ENCODE results near the gene EMILIN1. TPM values are rescaled to one million over a fixed set of nuclear protein-coding genes. Genes with fewer than 3 reads are reported as not detected.

The EMILIN1 gene
- polyA plus RNA-seq, 3 donors from 2014 or later: 0.80 to 1.3 (median 0.92) TPM

- H3K27ac Mint-ChIP-seq: peak overlapping the region in 1 of 6 donors; percentile 28
Measured at GRCh38 chr2:27077231-27077630, 1.2 kb upstream of the EMILIN1 start.

DNA sequence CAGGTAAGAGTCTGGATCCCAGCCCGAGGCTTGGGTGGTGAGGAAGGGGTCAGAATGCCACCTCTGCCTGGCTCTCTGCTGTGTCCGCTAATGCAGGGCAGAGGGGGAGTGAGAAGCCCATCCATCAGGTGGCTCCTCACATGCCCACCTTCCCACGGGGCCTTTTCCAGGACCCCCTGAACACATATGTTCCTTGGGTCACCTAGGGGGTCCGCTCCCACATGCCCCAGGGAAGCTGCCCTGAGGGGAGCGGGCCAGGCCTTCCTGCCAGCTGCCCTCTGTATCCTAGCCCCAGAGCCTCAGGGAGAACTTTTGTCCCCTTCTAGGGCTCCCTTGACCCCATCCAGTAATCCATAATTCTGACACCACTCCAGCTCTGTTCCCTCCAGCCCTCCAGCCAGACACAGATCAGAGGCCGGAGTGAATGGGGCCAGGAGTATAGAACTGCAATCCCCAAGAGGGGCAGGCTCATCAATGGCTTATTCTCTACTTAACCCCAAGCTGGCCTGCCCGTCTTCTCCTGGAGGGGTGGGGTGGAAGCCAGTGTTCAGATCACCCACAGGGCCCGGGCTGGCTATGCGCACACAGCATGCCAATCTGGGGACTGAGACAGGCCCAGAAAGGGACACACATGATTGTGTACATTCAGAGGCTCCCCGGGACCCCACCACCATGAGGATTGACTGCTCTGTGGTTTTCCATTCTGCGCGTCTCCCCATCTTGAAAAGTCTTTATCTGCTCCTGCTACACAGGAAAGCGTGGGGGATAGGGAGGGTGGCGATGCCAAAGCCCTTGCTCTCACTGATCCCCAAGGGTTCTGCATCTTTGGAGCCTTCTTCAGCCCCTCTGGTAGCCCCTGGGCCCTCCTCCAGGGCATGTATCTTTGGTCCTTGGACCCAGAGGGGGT is 1.1 kb downstream of the EMILIN1 start:
- peak overlapping the region in 1 of 6 donors; percentile 73 for H3K27ac Mint-ChIP-seq
- no peak for DNase-seq
- H3K4me3 Mint-ChIP-seq: no peak overlapping the region
- peaks cover 3 to 6% (median 4%) of the 10 kb centered on the region in 3 donors for H3K27me3 Mint-ChIP-seq (ENCODE audit: low read depth in 3 of 3)
- H3K4me1 Mint-ChIP-seq: peaks cover 37 to 48% of the 10 kb centered on the region in 2 donors
- H3K36me3 Mint-ChIP-seq: no peaks in the 10 kb centered on the region
- H3K9me3 Mint-ChIP-seq: no peaks in the 10 kb centered on the region

More at GRCh38 chr2:27077231-27077630, 1.2 kb upstream of the EMILIN1 start:
- DNase-seq: no peak
- peaks cover 3 to 6% (median 4%) of the 10 kb centered on the region in 3 donors for H3K27me3 Mint-ChIP-seq (ENCODE audit: low read depth in 3 of 3)
- H3K36me3 Mint-ChIP-seq: no peaks in the 10 kb centered on the region
- peaks cover 58 to 65% of the 10 kb centered on the region in 2 donors for H3K4me1 Mint-ChIP-seq
- H3K9me3 Mint-ChIP-seq: no peaks in the 10 kb centered on the region
- no peak overlapping the region for H3K4me3 Mint-ChIP-seq

DNA sequence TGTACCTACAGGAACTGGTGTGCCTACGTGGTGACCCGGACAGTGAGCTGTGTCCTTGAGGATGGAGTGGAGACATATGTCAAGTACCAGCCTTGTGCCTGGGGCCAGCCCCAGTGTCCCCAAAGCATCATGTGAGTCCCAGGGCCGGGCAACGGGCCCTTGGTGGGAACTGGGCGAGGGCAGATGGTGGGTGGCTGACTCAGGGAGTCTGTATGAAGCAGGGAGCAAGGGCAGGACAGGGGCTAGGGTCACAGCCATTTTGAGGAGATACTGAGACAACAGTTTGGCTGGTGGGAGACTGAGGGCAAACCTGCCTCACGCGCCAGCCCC is 1.7 kb downstream of the EMILIN1 start:
- Mint-ChIP-seq H3K27ac (peak overlapping the region in 3 of 6 donors; percentile 4 to 73 (median 18)), H3K4me1 (peaks cover 37 to 46% of the 10 kb centered on the region in 2 donors), H3K27me3 (ENCODE audit: low read depth in 3 of 3) (peaks cover 4 to 6% (median 5%) of the 10 kb centered on the region in 3 donors), H3K4me3 (peak overlapping the region in 2 of 5 donors; percentile 33 to 47), H3K36me3 (no peaks in the 10 kb centered on the region), H3K9me3 (no peaks in the 10 kb centered on the region)
- DNase-seq: no peak

DNA sequence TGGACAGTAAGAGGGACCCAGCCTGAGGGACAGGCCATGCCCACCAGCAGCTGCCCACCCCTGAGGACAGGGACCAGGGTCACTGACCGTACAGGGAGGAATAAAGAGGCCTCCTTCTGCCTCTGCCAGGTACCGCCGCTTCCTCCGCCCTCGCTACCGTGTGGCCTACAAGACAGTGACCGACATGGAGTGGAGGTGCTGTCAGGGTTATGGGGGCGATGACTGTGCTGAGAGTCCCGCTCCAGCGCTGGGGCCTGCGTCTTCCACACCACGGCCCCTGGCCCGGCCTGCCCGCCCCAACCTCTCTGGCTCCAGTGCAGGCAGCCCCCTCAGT is 2.2 kb downstream of the EMILIN1 start:
- Mint-ChIP-seq H3K27me3 (ENCODE audit: low read depth in 3 of 3) (peaks cover 4 to 6% (median 5%) of the 10 kb centered on the region in 3 donors), H3K27ac (peak overlapping the region in 3 of 6 donors; percentile 90 to 97 (median 93)), H3K9me3 (no peaks in the 10 kb centered on the region), H3K4me1 (peaks cover 37 to 46% of the 10 kb centered on the region in 2 donors), H3K36me3 (no peaks in the 10 kb centered on the region), H3K4me3 (peak overlapping the region in 4 of 5 donors; percentile 77 to 93 (median 78))
- DNase-seq: no peak

- Mint-ChIP-seq H3K27me3 (ENCODE audit: low read depth in 3 of 3) (peaks cover 4 to 7% (median 6%) of the 10 kb centered on the region in 3 donors), H3K9me3 (no peaks in the 10 kb centered on the region), H3K27ac (peak overlapping the region in 3 of 6 donors; percentile 90 to 93 (median 90)), H3K4me1 (peaks cover 32 to 34% of the 10 kb centered on the region in 2 donors), H3K36me3 (no peaks in the 10 kb centered on the region), H3K4me3 (no peak overlapping the region)
- no peak for DNase-seq
Measured at GRCh38 chr2:27081984-27082772, 3.8 kb downstream of the EMILIN1 start.

- H3K27me3 Mint-ChIP-seq (ENCODE audit: low read depth in 3 of 3): peaks cover 4 to 7% (median 6%) of the 10 kb centered on the region in 3 donors
- H3K9me3 Mint-ChIP-seq: no peaks in the 10 kb centered on the region
- no peak for DNase-seq
- H3K36me3 Mint-ChIP-seq: no peaks in the 10 kb centered on the region
- no peak overlapping the region for H3K4me3 Mint-ChIP-seq
- peaks cover 31 to 38% of the 10 kb centered on the region in 2 donors for H3K4me1 Mint-ChIP-seq
- H3K27ac Mint-ChIP-seq: no peak overlapping the region
Measured at GRCh38 chr2:27082773-27083409, 4.5 kb downstream of the EMILIN1 start.

DNA sequence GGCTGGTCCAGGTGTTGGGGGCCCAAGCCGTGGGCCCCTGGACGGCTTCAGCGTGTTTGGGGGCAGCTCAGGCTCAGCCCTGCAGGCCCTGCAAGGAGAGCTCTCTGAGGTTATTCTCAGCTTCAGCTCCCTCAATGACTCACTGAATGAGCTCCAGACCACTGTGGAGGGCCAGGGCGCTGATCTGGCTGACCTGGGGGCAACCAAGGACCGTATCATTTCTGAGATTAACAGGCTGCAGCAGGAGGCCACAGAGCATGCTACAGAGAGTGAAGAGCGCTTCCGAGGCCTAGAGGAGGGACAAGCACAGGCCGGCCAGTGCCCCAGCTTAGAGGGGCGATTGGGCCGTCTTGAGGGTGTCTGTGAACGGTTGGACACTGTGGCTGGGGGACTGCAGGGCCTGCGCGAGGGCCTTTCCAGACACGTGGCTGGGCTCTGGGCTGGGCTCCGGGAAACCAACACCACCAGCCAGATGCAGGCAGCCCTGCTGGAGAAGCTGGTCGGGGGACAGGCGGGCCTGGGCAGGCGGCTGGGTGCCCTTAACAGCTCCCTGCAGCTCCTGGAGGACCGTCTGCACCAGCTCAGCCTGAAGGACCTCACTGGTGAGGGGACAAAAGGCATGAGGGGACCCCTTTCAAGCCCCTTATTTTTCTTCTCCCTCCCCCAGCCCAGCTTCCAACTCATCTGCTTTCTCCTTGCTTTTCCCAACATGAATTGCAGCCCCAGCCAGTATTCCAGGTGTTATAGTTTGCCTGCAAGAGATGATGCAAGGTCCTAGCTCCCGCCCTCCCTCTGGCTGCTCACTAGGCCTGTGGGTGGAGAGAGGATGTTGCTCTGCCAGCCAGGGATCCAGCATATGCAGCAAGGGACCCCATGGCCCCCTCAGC is 5.2 kb downstream of the EMILIN1 start:
- Mint-ChIP-seq H3K27me3 (ENCODE audit: low read depth in 3 of 3) (peaks cover 4 to 8% (median 7%) of the 10 kb centered on the region in 3 donors), H3K9me3 (no peaks in the 10 kb centered on the region), H3K4me1 (peaks cover 30 to 38% of the 10 kb centered on the region in 2 donors), H3K36me3 (no peaks in the 10 kb centered on the region), H3K4me3 (peak overlapping the region in 4 of 5 donors; percentile 10 to 82 (median 34)), H3K27ac (peak overlapping the region in 1 of 6 donors; percentile 45)
- DNase-seq: no peak

DNA sequence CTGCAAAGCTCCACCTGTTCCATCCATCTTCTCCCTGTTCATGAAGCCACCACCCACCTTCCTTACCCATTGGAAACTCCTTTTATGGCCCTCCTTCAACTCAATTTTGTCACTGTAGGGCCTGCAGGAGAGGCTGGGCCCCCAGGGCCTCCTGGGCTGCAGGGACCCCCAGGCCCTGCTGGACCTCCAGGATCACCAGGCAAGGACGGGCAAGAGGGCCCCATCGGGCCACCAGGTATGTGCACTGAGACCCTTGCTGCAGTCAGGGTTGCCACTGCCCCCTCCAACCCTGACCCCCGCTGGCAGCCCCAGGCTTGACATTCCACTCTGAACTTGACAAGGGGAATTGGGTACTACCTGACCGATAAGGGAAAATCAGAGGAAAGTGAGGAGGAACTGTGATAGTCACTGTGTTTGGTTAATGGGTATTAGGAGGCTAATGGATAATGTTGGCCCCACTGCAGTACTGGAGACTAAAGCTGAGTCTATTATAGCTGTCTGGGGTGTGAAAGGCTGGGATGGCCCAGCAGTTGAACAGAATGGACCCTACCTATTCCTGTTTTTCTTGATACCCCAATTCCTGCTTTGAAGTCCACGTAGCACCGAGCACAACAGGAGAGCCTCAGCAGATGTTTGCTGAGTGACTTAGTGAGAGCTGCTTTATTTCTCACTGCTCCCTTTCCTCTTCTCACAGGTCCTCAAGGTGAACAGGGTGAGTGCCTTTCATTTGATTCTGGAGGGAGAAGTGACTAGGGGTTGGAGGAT is 6.1 kb downstream of the EMILIN1 start:
- H3K27ac Mint-ChIP-seq: peak overlapping the region in 2 of 6 donors; percentile 23 to 35
- peaks cover 30 to 38% of the 10 kb centered on the region in 2 donors for H3K4me1 Mint-ChIP-seq
- DNase-seq: no peak
- H3K9me3 Mint-ChIP-seq: no peaks in the 10 kb centered on the region
- H3K36me3 Mint-ChIP-seq: no peaks in the 10 kb centered on the region
- peak overlapping the region; percentile 20 to 82 (median 41) for H3K4me3 Mint-ChIP-seq
- peaks cover 4 to 8% (median 7%) of the 10 kb centered on the region in 3 donors for H3K27me3 Mint-ChIP-seq (ENCODE audit: low read depth in 3 of 3)

DNA sequence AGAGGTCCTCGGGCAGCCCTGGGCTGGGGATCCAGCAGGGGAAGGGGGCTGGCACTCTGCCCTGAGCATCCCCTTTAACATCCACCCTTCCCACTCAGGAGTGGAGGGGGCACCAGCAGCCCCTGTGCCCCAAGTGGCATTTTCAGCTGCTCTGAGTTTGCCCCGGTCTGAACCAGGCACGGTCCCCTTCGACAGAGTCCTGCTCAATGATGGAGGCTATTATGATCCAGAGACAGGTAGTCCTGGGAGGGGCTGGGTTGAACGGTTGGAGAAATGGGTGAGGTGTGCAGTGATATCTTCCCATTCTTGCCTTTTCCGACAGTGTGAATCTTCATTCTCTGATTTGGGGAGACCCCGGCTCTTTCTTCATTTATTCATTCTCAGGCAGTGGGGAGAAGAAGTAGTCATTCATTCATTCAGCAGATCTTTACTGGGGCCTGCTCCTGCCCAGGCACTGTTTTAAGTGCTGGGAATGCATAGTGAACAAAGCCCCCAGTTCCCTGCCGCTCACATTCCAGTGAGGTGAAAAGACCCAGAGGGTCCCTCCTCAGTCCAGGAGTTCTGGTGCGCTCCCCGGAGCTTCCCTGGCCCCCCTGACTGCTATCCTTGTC is 6.8 kb downstream of the EMILIN1 start:
- Mint-ChIP-seq H3K27ac (peak overlapping the region; percentile 38 to 82 (median 66)), H3K4me3 (peak overlapping the region; percentile 72 to 82 (median 76)), H3K4me1 (peaks cover 29 to 38% of the 10 kb centered on the region in 2 donors), H3K36me3 (no peaks in the 10 kb centered on the region), H3K27me3 (ENCODE audit: low read depth in 3 of 3) (peaks cover 4 to 8% (median 7%) of the 10 kb centered on the region in 3 donors), H3K9me3 (no peaks in the 10 kb centered on the region)
- no peak for DNase-seq

DNA sequence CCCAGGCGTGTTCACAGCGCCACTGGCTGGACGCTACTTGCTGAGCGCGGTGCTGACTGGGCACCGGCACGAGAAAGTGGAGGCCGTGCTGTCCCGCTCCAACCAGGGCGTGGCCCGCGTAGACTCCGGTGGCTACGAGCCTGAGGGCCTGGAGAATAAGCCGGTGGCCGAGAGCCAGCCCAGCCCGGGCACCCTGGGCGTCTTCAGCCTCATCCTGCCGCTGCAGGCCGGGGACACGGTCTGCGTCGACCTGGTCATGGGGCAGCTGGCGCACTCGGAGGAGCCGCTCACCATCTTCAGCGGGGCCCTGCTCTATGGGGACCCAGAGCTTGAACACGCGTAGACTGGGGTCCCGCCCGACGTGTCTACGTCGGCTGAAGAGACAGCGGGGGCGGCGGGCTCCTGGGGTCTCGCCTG is 7.3 kb downstream of the EMILIN1 start:
- Mint-ChIP-seq H3K27ac (peak overlapping the region; percentile 38 to 76 (median 56)), H3K4me3 (peak overlapping the region; percentile 72 to 82 (median 76)), H3K4me1 (peaks cover 26 to 35% of the 10 kb centered on the region in 2 donors), H3K9me3 (no peaks in the 10 kb centered on the region), H3K36me3 (no peaks in the 10 kb centered on the region), H3K27me3 (ENCODE audit: low read depth in 3 of 3) (peaks cover 4 to 8% (median 5%) of the 10 kb centered on the region in 3 donors)
- no peak for DNase-seq

DNA sequence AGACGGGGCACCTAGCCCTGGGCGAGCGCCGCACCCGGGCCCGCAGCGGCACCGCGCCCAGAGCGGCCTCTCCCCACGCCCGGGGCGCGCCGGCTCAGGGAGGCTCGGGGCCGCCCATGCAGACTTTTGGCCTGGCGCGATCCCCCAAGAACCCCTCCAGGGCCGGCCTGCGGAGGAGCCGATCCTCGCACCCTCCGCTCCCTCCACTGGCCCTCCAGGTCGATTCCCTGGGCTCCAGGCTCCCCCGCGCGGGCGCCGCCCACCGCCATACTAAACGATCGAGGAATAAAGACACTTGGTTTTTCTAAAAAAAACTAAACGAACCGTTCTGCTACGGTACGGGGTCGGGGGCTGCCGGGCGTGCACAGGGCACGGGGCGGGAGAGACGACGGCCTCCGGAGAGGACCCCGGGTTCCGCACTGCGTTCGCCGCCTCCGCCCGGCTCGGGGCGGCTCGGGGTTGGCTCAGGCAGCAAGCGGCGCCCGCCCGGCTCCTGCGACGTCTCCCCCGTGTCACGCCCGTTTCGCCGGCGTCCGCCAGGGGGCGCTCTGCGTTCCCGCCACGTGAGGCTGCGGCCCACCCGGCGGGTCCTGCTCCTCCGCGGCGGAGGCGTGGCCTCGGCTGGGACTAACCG is 7.8 kb downstream of the EMILIN1 start:
- no peaks in the 10 kb centered on the region for H3K36me3 Mint-ChIP-seq
- peak overlapping the region; percentile 82 to 88 (median 84) for H3K4me3 Mint-ChIP-seq
- peak; percentile 98 to 99 (median 98) for DNase-seq
- no peaks in the 10 kb centered on the region for H3K9me3 Mint-ChIP-seq
- H3K27ac Mint-ChIP-seq: peak overlapping the region in 4 of 6 donors; percentile 73 to 85 (median 78)
- peaks cover 4 to 5% (median 4%) of the 10 kb centered on the region in 3 donors for H3K27me3 Mint-ChIP-seq (ENCODE audit: low read depth in 3 of 3)
- peaks cover 21 to 30% of the 10 kb centered on the region in 2 donors for H3K4me1 Mint-ChIP-seq

All from immature natural killer cell (primary cell).